Lung (tissue), 12 donors: ENCODE data around the gene STAC. TPM values are rescaled to one million over a fixed set of nuclear protein-coding genes. Genes with fewer than 3 reads are reported as not detected.

Experiments used
- ATAC-seq: fragments of 200-7000 bp; cut with Tn5 transposase; one replicate; pipeline ENCODE4 v1.9.1; 2020; ENCODE audit warnings: moderate number of reproducible peaks; ENCODE audit not compliant: insufficient read depth, low FRiP score
- DNase-seq, 3 donors: peaks; one replicate each; pipeline ENCODE4 v3.0.0-alpha.2; 2013 to 2017
- H3K27ac ChIP-seq, 2 donors: one replicate each; pipeline ENCODE4 v1.5.1; 2013; ENCODE audit warnings: mild to moderate bottlenecking in 2 of 2, moderate library complexity in 2 of 2, control low read depth in 1 of 2, inconsistent platforms in 1 of 2, low read depth in 1 of 2, low read length in 1 of 2
- H3K27me3 ChIP-seq, 3 donors: one replicate each; pipeline ENCODE4 v1.5.1; 2013; ENCODE audit warnings: low read length in 2 of 3; ENCODE audit not compliant: control insufficient read depth in 3 of 3, insufficient read depth in 3 of 3
- H3K36me3 ChIP-seq, 4 donors: one replicate each; pipeline ENCODE4 v1.5.1; 2013; ENCODE audit warnings: low read length in 4 of 4, mild to moderate bottlenecking in 1 of 4, moderate library complexity in 1 of 4; ENCODE audit not compliant: control insufficient read depth in 4 of 4, insufficient read depth in 4 of 4
- H3K4me1 ChIP-seq, 5 donors: one replicate each; pipeline ENCODE4 v1.5.1; 2013; ENCODE audit warnings: low read length in 5 of 5, mild to moderate bottlenecking in 2 of 5, moderate library complexity in 1 of 5; ENCODE audit not compliant: control insufficient read depth in 5 of 5, insufficient read depth in 5 of 5
- H3K4me3 ChIP-seq: one replicate; pipeline ENCODE4 v1.5.1; 2013; ENCODE audit warnings: mild to moderate bottlenecking, control low read depth, moderate library complexity
- H3K9ac ChIP-seq, 2 donors: one replicate each; pipeline ENCODE4 v1.5.1; 2013; ENCODE audit warnings: low read length in 2 of 2, control low read depth in 1 of 2; ENCODE audit not compliant: insufficient read depth in 1 of 2
- H3K9me3 ChIP-seq, 4 donors: one replicate each; pipeline ENCODE4 v1.5.1; 2013; ENCODE audit warnings: low read length in 3 of 4, mild to moderate bottlenecking in 1 of 4, moderate library complexity in 1 of 4; ENCODE audit not compliant: control insufficient read depth in 4 of 4, insufficient read depth in 3 of 4
- WGBS, 2 donors: extraction: QIAGEN DNeasy Blood & Tissue Kit; methylation state at CpG; one replicate each; pipeline ENCODE4 v1.1.7; 2013; 5-methylcytosine and 5-hydroxymethylcytosine counted together
- polyA plus RNA-seq, 2 donors: library from polyadenylated mRNA; stranded (reverse); fragments of 200-250 nt; gene quantifications; one replicate each; pipeline ENCODE4 v1.2.1, GENCODE V29; 2013
- total RNA-seq, 2 donors: library from RNA; depleted of rRNA in 1 of 2; stranded (reverse); fragments of >200 nt in 1 of 2; gene quantifications; one replicate each; pipeline ENCODE4 v1.2.1, GENCODE V29; 2014 to 2021
- TF ChIP-seq, protein P1 (sequence below): IDR thresholded peaks from 2 replicates; pipeline ENCODE4 v1.5.1; 2012; ENCODE audit warnings: mild to moderate bottlenecking; ENCODE audit errors: control extremely low read depth, extremely low read depth
- donor health status: control.
- donor health status: control.
- donor health status: Bipolar disorder and iron deficiency.
- donor health status: healthy.
- donor health status: DM: yes; HTN: yes; CAD: no.

Gene STAC
- total and polyA plus RNA-seq, 4 donors: 1.3 to 17.2 (median 5.7) TPM

DNA sequence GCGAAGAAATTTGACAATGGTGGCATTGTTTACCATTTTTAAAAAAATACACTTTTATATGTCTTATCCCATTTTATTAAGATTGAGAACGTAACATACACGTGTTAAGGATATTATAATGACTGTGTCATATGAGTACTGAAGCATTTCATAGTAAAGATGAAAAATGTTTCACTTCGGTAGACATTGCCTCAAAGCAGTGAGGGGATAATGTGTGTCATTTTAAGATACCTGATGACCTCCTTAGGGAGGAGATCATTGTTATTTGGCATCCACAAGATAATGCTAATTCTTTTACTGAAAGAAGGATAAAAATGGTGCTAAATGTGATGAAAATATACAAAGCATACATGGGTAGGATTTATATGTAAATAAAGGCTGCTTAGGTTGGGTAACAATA lies 107.3 kb downstream of the STAC start:
- ATAC-seq: no peak
- TF ChIP-seq, protein P1, sequence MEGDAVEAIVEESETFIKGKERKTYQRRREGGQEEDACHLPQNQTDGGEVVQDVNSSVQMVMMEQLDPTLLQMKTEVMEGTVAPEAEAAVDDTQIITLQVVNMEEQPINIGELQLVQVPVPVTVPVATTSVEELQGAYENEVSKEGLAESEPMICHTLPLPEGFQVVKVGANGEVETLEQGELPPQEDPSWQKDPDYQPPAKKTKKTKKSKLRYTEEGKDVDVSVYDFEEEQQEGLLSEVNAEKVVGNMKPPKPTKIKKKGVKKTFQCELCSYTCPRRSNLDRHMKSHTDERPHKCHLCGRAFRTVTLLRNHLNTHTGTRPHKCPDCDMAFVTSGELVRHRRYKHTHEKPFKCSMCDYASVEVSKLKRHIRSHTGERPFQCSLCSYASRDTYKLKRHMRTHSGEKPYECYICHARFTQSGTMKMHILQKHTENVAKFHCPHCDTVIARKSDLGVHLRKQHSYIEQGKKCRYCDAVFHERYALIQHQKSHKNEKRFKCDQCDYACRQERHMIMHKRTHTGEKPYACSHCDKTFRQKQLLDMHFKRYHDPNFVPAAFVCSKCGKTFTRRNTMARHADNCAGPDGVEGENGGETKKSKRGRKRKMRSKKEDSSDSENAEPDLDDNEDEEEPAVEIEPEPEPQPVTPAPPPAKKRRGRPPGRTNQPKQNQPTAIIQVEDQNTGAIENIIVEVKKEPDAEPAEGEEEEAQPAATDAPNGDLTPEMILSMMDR: no peak

DNA sequence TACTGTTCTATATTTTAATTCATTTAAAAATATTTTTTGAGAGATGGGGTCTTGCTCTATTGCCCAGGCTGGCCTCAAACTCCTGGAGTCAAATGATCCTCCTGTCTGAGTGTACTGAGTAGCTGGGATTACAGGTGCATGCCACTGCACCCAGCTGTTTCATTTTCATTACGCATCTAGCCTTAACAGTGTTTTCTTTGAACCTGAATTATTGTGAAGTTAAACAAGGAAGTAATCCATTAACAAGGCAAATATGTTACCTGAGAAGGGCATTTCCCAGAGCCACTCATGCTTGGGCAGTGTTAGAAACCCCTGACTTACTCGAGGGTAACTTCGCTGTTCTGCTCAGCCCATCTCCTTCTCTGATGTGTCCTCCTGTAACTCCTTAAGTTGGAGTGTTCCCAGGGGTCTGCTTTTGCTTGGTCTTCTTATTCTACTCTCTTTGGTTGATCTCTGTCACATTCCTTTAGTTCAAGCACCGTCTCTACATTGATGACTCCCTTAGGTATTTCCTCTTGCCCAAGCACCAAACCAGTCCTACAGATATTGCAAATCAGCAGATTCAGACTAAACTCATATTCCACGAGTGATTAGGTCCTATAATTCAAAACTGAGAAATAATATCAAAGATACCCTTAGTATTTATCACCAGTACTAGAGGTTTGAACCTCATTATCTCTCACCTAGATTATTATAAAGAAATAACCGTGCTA lies 107.9 kb downstream of the STAC start:
- peaks cover 0 to 2% (median 0%) of the 10 kb centered on the region in 4 donors for H3K9me3 ChIP-seq
- peak; percentile 51 for ATAC-seq
- TF ChIP-seq, protein P1: no peak
- WGBS, 2 donors: 71 to 74% methylated on average over 6 of the region's 6 CpGs
- H3K4me3 ChIP-seq: no peak overlapping the region
- H3K36me3 ChIP-seq: no peaks in the 10 kb centered on the region
- peaks cover 0 to 1% (median 0%) of the 10 kb centered on the region in 5 donors for H3K4me1 ChIP-seq
- DNase-seq: peak in 2 of 3 donors; percentile 8 to 46
- H3K27me3 ChIP-seq: no peaks in the 10 kb centered on the region
- H3K27ac ChIP-seq: no peak overlapping the region
- no peak overlapping the region for H3K9ac ChIP-seq

More for the DNA sequence above, 107.3 kb downstream of the STAC start:
- H3K4me1 ChIP-seq: peaks cover 0 to 1% (median 0%) of the 10 kb centered on the region in 5 donors
- no peak for DNase-seq
- no peak overlapping the region for H3K27ac ChIP-seq
- H3K27me3 ChIP-seq: no peaks in the 10 kb centered on the region
- no peak overlapping the region for H3K9ac ChIP-seq
- WGBS, 2 donors: 93 to 99% methylated on average over 4 of the region's 4 CpGs
- H3K9me3 ChIP-seq: peaks cover 0 to 2% (median 0%) of the 10 kb centered on the region in 4 donors
- no peaks in the 10 kb centered on the region for H3K36me3 ChIP-seq
- H3K4me3 ChIP-seq: no peak overlapping the region

DNA sequence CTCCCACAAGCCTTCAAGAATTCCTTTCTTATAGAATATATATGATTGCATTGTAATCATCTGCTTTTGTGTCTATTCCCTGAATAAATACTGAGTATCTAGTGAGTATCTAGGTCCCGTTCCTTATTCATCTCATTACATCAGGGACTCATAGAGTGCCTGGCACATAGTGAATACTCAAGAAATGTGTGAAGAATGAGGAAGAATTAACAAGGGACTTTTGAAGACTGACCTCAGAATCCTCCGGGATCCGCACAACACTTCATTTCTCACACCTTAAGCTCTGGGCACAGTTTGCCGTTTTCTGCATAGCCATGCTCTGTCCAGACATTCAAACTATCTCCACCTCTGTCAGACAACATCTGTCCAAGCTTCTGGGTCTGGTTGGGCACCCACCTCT lies 108.8 kb downstream of the STAC start:
- DNase-seq (no peak), ATAC-seq (peak; percentile 35)
- H3K9ac ChIP-seq: no peak overlapping the region
- H3K9me3 ChIP-seq: peaks cover 0 to 2% (median 0%) of the 10 kb centered on the region in 4 donors
- no peak overlapping the region for H3K4me3 ChIP-seq
- H3K4me1 ChIP-seq: peaks cover 0 to 1% (median 0%) of the 10 kb centered on the region in 5 donors
- H3K27ac ChIP-seq: no peak overlapping the region
- H3K36me3 ChIP-seq: no peaks in the 10 kb centered on the region
- 80 to 83% methylated on average over 4 of the region's 4 CpGs for WGBS, 2 donors
- TF ChIP-seq, protein P1: no peak
- no peaks in the 10 kb centered on the region for H3K27me3 ChIP-seq
